ENCODE results near the gene SEMA6B. TPM values are rescaled to one million over a fixed set of nuclear protein-coding genes. Genes with fewer than 3 reads are reported as not detected.

Gene SEMA6B
- total RNA-seq, 4 donors from 2014 or later: 3.7 to 22.5 (median 14.2) TPM

DNA sequence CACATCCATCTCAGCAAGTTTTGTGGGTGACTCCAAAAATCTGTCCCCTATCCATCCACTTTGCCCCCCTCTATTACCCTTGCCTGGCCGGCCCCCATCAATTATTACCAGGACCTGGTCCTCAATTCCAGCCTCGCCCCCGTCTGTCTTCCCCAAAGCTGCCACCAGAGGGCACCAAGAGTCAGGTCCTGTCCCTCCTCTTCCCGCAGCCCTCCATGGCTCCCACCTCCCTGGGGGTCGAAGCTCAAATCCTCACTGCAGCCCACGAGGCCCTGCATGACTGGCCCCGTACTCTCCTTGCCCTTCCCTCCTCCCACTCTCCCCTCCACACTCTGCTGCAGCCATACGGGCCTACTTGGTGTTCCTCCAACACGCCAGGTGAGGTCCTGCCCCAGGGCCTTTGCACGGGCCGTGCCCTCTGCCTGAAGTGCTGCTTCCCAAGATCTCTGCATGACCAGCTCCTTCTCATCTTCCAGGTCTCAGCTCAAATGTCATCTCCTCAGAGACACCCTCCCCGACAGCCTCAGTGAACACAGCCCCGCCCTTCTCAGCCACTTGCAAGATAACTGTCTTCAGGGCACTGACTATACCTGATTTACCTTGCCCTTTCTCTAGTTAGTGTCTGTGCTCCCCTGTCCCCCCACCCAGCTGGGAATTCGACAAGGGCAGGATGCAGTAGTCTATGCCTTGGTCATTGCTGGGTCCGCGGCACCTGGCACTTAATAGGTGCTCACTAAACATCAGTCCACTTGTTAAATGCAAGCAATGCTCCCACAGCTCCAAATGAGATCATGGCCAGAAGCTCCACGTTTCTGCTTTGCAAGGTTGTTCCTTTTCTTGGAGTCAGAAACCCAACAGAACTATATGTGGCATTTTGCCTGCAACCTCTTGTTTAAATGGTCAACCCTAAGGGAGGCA is 16.8 kb upstream of the SEMA6B start:
- WGBS: 62% methylated on average over 17 of the region's 17 CpGs
- Histone ChIP-seq H3K4me3 (no peak overlapping the region), H3K36me3 (no peaks in the 10 kb centered on the region), H3K4me1 (peaks cover 13 to 32% (median 23%) of the 10 kb centered on the region in 4 donors), H3K9me3 (no peaks in the 10 kb centered on the region), H3K27ac (replicated peaks in 1 of 4) (peak overlapping the region; percentile 54 to 68 (median 59)), H3K27me3 (peaks cover 4 to 89% (median 32%) of the 10 kb centered on the region in 4 donors)
- no peak for DNase-seq (ENCODE audit: extremely low spot score)
- no peak for TF ChIP-seq POLR2A (IDR thresholded peaks at IDR 0.05; ENCODE audit: low read depth)
- TF ChIP-seq EP300 (IDR thresholded peaks at IDR 0.05): no peak
- TF ChIP-seq, protein P1, sequence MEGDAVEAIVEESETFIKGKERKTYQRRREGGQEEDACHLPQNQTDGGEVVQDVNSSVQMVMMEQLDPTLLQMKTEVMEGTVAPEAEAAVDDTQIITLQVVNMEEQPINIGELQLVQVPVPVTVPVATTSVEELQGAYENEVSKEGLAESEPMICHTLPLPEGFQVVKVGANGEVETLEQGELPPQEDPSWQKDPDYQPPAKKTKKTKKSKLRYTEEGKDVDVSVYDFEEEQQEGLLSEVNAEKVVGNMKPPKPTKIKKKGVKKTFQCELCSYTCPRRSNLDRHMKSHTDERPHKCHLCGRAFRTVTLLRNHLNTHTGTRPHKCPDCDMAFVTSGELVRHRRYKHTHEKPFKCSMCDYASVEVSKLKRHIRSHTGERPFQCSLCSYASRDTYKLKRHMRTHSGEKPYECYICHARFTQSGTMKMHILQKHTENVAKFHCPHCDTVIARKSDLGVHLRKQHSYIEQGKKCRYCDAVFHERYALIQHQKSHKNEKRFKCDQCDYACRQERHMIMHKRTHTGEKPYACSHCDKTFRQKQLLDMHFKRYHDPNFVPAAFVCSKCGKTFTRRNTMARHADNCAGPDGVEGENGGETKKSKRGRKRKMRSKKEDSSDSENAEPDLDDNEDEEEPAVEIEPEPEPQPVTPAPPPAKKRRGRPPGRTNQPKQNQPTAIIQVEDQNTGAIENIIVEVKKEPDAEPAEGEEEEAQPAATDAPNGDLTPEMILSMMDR (IDR thresholded peaks at IDR 0.05): peak; percentile 40 to 70 (median 52)
- no peak for TF ChIP-seq POLR2AphosphoS5 (IDR thresholded peaks at IDR 0.05)
- intact Hi-C loops (cut with DNase I): loop anchor here (5.0 kb wide), 1 partner anchor 61 kb away; the partner anchor contains the start of gene TNFAIP8L1

DNA sequence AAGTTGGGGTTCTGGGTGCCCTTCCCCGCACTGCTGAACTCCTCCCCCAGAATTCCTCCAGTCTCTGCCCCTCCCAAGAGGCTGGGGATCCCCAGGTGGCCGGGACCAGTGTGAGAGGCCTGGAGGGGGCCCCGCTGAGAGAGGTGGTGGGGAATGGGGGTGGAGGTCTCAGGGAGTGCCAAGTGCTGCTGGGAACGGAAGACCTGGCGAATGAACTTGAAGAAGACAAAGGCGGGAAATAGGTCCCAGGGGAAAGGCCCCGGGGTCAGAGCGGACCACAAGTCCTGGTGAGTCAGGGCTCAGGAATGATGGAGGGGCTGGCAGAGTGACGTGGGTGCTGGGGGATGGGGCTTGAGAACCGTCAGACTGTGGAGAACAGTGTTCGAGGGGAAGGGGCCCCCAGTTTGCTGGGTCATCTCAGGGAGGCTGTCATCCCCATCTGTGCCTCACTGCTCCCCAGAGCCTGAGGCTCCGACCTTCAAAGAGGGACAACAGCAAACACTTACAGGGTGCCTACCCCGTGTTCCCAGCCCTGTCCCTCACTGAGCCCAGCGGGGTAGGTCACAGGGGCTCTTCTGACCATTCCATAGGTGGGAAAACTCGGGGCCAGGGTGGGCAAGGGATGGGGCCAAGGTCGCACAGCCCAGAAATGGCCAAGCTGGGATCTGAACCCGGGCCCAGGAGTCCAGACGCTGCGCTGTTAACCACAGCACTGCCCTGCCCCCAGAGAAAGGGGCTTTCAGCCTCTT is 16.0 kb upstream of the SEMA6B start:
- Histone ChIP-seq H3K4me1 (peaks cover 11 to 28% (median 15%) of the 10 kb centered on the region in 4 donors), H3K36me3 (no peaks in the 10 kb centered on the region), H3K4me3 (no peak overlapping the region), H3K27ac (replicated peaks in 1 of 4) (peak overlapping the region; percentile 60 to 69 (median 67)), H3K27me3 (peaks cover 2 to 81% (median 27%) of the 10 kb centered on the region in 4 donors), H3K9me3 (no peaks in the 10 kb centered on the region)
- no peak for DNase-seq (ENCODE audit: extremely low spot score)
- 28% methylated on average over 14 of the region's 19 CpGs for WGBS
- TF ChIP-seq POLR2AphosphoS5 (IDR thresholded peaks at IDR 0.05): peak; percentile 68
- TF ChIP-seq, protein P1 (IDR thresholded peaks at IDR 0.05): no peak
- intact Hi-C loops (cut with DNase I): loop anchor here (5.0 kb wide), 1 partner anchor 62 kb away; the partner anchor contains the start of gene TNFAIP8L1

GRCh38 chr19:4573682-4574081 is 14.2 kb upstream of the SEMA6B start:
- Histone ChIP-seq H3K27ac (replicated peaks in 1 of 4) (peak overlapping the region in 1 of 4 donors; percentile 68), H3K4me1 (peaks cover 9 to 24% (median 12%) of the 10 kb centered on the region in 4 donors), H3K4me3 (no peak overlapping the region), H3K9me3 (no peaks in the 10 kb centered on the region), H3K27me3 (peaks cover 0 to 63% (median 15%) of the 10 kb centered on the region in 4 donors), H3K36me3 (no peaks in the 10 kb centered on the region)
- WGBS: 80% methylated on average over 5 of the region's 6 CpGs
- TF ChIP-seq EP300 (IDR thresholded peaks at IDR 0.05) (no peak), POLR2A (IDR thresholded peaks at IDR 0.05; ENCODE audit: low read depth) (no peak), POLR2AphosphoS5 (IDR thresholded peaks at IDR 0.05) (no peak)
- TF ChIP-seq, protein P1 (IDR thresholded peaks at IDR 0.05): no peak
- DNase-seq (ENCODE audit: extremely low spot score): no peak
- intact Hi-C loops (cut with DNase I): no loop called here

DNA sequence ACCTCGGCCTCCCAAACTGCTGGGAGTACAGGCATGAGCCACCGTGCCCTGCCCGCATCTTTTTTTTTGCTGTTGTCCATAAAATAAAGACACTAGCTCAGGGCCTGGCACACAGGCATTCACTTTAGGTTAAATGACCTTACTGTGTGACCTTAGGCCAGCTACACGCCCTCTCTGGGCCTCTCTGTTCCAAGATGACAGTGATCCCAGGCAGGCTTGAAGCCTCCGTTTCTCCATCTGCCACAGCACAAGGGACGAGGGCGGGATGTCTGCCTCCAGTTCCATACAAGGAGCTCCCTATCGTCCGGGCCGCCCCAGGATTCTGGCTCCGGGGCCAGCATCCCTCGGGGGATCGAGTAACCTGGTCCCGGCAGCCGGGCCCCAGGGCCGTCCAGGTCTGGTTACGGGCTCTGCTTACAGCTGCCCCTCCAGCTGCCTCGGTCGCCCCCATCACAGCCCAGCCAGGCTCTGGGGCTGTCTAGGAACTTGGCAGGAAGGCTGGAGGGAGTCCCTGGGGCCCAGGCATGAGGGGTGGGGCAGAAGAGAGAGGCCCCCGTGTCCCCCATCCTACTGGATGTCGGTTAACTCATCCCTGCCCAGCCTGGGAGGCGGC is 11.9 kb upstream of the SEMA6B start:
- Histone ChIP-seq H3K27me3 (peaks cover 0 to 50% (median 15%) of the 10 kb centered on the region in 4 donors), H3K36me3 (no peaks in the 10 kb centered on the region)
- TF ChIP-seq POLR2AphosphoS5 (IDR thresholded peaks at IDR 0.05) (no peak), EP300 (IDR thresholded peaks at IDR 0.05) (no peak), POLR2A (IDR thresholded peaks at IDR 0.05; ENCODE audit: low read depth) (no peak)
- TF ChIP-seq, protein P1 (IDR thresholded peaks at IDR 0.05): no peak

More for the DNA sequence above, 11.9 kb upstream of the SEMA6B start:
- intact Hi-C loops (cut with DNase I): no loop called here
- H3K4me1 ChIP-seq: peaks cover 9 to 34% (median 15%) of the 10 kb centered on the region in 4 donors
- 39% methylated on average over 14 of the region's 22 CpGs for WGBS
- no peak for DNase-seq (ENCODE audit: extremely low spot score)
- no peak overlapping the region for H3K4me3 ChIP-seq
- H3K27ac ChIP-seq (replicated peaks in 1 of 4): no peak overlapping the region
- no peaks in the 10 kb centered on the region for H3K9me3 ChIP-seq

Data from esophagus muscularis mucosa (tissue), 4 donors.